ENCODE data around the gene ATG101. TPM values are rescaled to one million over a fixed set of nuclear protein-coding genes. Genes with fewer than 3 reads are reported as not detected.
"Not testable (repeated sequence)": the region's sequence is repeated elsewhere in the genome, so short reads cannot be mapped to it uniquely, and the experiment has no call there.

Gene ATG101
- total RNA-seq, 1 donor from 2014 or later: 70.2 TPM

GRCh38 chr12:52097045-52097666 is 27.4 kb downstream of the ATG101 start:
- no peak for DNase-seq (ENCODE audit: low read depth, low spot score)

- DNase-seq (ENCODE audit: low read depth, low spot score): not testable (repeated sequence)
Measured at GRCh38 chr12:52104431-52105089, 34.8 kb downstream of the ATG101 start.

- not testable (repeated sequence) for DNase-seq (ENCODE audit: low read depth, low spot score)
Measured at GRCh38 chr12:52116222-52117125, 46.7 kb downstream of the ATG101 start.

GRCh38 chr12:52117806-52118475 is 48.2 kb downstream of the ATG101 start:
- not testable (repeated sequence) for DNase-seq (ENCODE audit: low read depth, low spot score)

GRCh38 chr12:52119398-52120254 is 49.8 kb downstream of the ATG101 start:
- DNase-seq (ENCODE audit: low read depth, low spot score): no peak

GRCh38 chr12:52120951-52121823 is 51.4 kb downstream of the ATG101 start:
- no peak for DNase-seq (ENCODE audit: low read depth, low spot score)

GRCh38 chr12:52121824-52122539 is 52.2 kb downstream of the ATG101 start:
- no peak for DNase-seq (ENCODE audit: low read depth, low spot score)

- no peak for DNase-seq (ENCODE audit: low read depth, low spot score)
Measured at GRCh38 chr12:52122540-52122871, 52.7 kb downstream of the ATG101 start.

- DNase-seq (ENCODE audit: low read depth, low spot score): no peak
Measured at GRCh38 chr12:52122904-52123303, 53.1 kb downstream of the ATG101 start.

GRCh38 chr12:52123487-52124186 is 53.9 kb downstream of the ATG101 start:
- DNase-seq (ENCODE audit: low read depth, low spot score): no peak

- no peak for DNase-seq (ENCODE audit: low read depth, low spot score)
Measured at GRCh38 chr12:52125476-52125900, 55.7 kb downstream of the ATG101 start.

GRCh38 chr12:52126050-52126604 is 56.3 kb downstream of the ATG101 start:
- DNase-seq (ENCODE audit: low read depth, low spot score): no peak

Other genes with a start within 250 kb of the ATG101 start
- gene FIGNL2, start 221.3 kb upstream of the ATG101 start, total RNA-seq: 0.18 and 0.53 TPM in 2 replicates
- gene ANKRD33, start 181.9 kb upstream of the ATG101 start, total RNA-seq: 0.07 and 0.20 TPM in 2 replicates
- 439 and 664 TPM in 2 replicates for gene ACVRL1, start 162.5 kb upstream of the ATG101 start, total RNA-seq
- gene ACVR1B, start 118.3 kb upstream of the ATG101 start, total RNA-seq: 20.5 and 23.6 TPM in 2 replicates
- gene TAMALIN, start 63.0 kb upstream of the ATG101 start, total RNA-seq: 42.7 and 42.8 TPM in 2 replicates
- 1.1 and 1.5 TPM in 2 replicates for gene NR4A1, start 18.5 kb upstream of the ATG101 start, total RNA-seq
- gene SMIM41, start 9.7 kb downstream of the ATG101 start, total RNA-seq: 0.07 and 0.21 TPM in 2 replicates
- 2.0 and 4.9 TPM in 2 replicates for gene KRT80, start 122.0 kb downstream of the ATG101 start, total RNA-seq
- gene KRT7, start 163.3 kb downstream of the ATG101 start, total RNA-seq: 288 and 399 TPM in 2 replicates
- 0.07 TPM in 1 of 2 replicates, not detected in the other for gene KRT86, start 204.7 kb downstream of the ATG101 start, total RNA-seq
- not detected in 2 replicates for gene KRT81, start 221.6 kb downstream of the ATG101 start, total RNA-seq

Measured in pulmonary artery endothelial cell (primary cell).